ENCODE measurements around the gene PTPN14.

The PTPN14 gene

GRCh38 chr1:214386333-214386732, 165.1 kb downstream of the PTPN14 start:
- no peak overlapping the region for H3K4me3 Mint-ChIP-seq
- peaks cover 5% of the 10 kb centered on the region for H3K27me3 Mint-ChIP-seq (ENCODE audit: low read depth, poor library complexity)
- H3K9me3 Mint-ChIP-seq: no peaks in the 10 kb centered on the region
- TF ChIP-seq CTCF (IDR thresholded peaks at IDR 0.05): no peak
- no peak overlapping the region for H3K27ac Mint-ChIP-seq
- H3K36me3 Mint-ChIP-seq (ENCODE audit: low read depth): peaks cover 73% of the 10 kb centered on the region
- DNase-seq: no peak
- H3K4me1 Mint-ChIP-seq: peaks cover 2% of the 10 kb centered on the region

- no peak overlapping the region for H3K27ac Mint-ChIP-seq
- H3K4me1 Mint-ChIP-seq: peaks cover 11% of the 10 kb centered on the region
- H3K27me3 Mint-ChIP-seq (ENCODE audit: low read depth, poor library complexity): peaks cover 5% of the 10 kb centered on the region
- no peaks in the 10 kb centered on the region for H3K9me3 Mint-ChIP-seq
- no peak for TF ChIP-seq CTCF (IDR thresholded peaks at IDR 0.05)
- H3K36me3 Mint-ChIP-seq (ENCODE audit: low read depth): peaks cover 76% of the 10 kb centered on the region
- DNase-seq: no peak
- no peak overlapping the region for H3K4me3 Mint-ChIP-seq
Measured at GRCh38 chr1:214385428-214385827, 166.0 kb downstream of the PTPN14 start.

- peaks cover 5% of the 10 kb centered on the region for H3K27me3 Mint-ChIP-seq (ENCODE audit: low read depth, poor library complexity)
- peaks cover 20% of the 10 kb centered on the region for H3K4me1 Mint-ChIP-seq
- H3K27ac Mint-ChIP-seq: no peak overlapping the region
- H3K36me3 Mint-ChIP-seq (ENCODE audit: low read depth): peaks cover 80% of the 10 kb centered on the region
- no peak overlapping the region for H3K4me3 Mint-ChIP-seq
- H3K9me3 Mint-ChIP-seq: no peaks in the 10 kb centered on the region
- DNase-seq: no peak
- TF ChIP-seq CTCF (IDR thresholded peaks at IDR 0.05): no peak
Measured at GRCh38 chr1:214384373-214385079, 166.9 kb downstream of the PTPN14 start.

GRCh38 chr1:214383381-214384372, 167.7 kb downstream of the PTPN14 start:
- Mint-ChIP-seq H3K27me3 (ENCODE audit: low read depth, poor library complexity) (peaks cover 5% of the 10 kb centered on the region), H3K4me1 (peaks cover 29% of the 10 kb centered on the region), H3K27ac (no peak overlapping the region), H3K36me3 (ENCODE audit: low read depth) (peaks cover 82% of the 10 kb centered on the region), H3K4me3 (no peak overlapping the region), H3K9me3 (no peaks in the 10 kb centered on the region)
- no peak for TF ChIP-seq CTCF (IDR thresholded peaks at IDR 0.05)
- DNase-seq: no peak

GRCh38 chr1:214380986-214381695, 170.3 kb downstream of the PTPN14 start:
- DNase-seq: no peak
- Mint-ChIP-seq H3K36me3 (ENCODE audit: low read depth) (peaks cover 92% of the 10 kb centered on the region), H3K27ac (peak overlapping the region; percentile 81), H3K27me3 (ENCODE audit: low read depth, poor library complexity) (peaks cover 5% of the 10 kb centered on the region), H3K9me3 (no peaks in the 10 kb centered on the region), H3K4me1 (peaks cover 54% of the 10 kb centered on the region), H3K4me3 (peak overlapping the region; percentile 16)
- TF ChIP-seq CTCF (IDR thresholded peaks at IDR 0.05): no peak

Data from nephron progenitor cell (in vitro differentiated cells).